22Rv1 (cell line): Measurements from ENCODE around the gene ATP11B.

Experiments used
- ZFX ChIP-seq: fragments of 450-650 bp; IDR thresholded peaks from 2 replicates; pipeline ENCODE4 v1.6.1; 2017; ENCODE audit warnings: antibody characterized with exemption, borderline replicate concordance
- TF ChIP-seq, protein P1 (sequence below): fragments of 450-650 bp; IDR thresholded peaks from 2 replicates; pipeline ENCODE4 v1.5.1; 2017; ENCODE audit warnings: mild to moderate bottlenecking

DNA sequence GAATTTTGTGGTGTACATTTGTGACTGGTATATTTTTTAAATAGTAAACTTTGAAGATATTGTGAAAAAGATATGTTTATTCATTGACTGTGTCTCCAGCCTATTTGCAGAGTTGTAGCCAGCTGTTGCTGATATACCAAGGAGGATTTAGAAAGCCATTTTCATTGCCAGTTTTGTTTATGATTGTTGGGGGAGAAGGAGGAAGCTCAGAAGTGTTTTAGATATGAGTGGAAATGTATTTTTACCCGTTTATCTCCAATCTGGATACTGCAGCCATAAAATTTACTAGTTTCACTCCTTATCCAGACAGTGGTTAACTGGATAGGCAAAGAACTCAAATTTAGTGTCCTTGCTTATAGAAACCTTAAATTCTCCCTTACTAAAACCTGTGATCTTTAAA lies 18.8 kb downstream of the ATP11B start:
- TF ChIP-seq, protein P1, sequence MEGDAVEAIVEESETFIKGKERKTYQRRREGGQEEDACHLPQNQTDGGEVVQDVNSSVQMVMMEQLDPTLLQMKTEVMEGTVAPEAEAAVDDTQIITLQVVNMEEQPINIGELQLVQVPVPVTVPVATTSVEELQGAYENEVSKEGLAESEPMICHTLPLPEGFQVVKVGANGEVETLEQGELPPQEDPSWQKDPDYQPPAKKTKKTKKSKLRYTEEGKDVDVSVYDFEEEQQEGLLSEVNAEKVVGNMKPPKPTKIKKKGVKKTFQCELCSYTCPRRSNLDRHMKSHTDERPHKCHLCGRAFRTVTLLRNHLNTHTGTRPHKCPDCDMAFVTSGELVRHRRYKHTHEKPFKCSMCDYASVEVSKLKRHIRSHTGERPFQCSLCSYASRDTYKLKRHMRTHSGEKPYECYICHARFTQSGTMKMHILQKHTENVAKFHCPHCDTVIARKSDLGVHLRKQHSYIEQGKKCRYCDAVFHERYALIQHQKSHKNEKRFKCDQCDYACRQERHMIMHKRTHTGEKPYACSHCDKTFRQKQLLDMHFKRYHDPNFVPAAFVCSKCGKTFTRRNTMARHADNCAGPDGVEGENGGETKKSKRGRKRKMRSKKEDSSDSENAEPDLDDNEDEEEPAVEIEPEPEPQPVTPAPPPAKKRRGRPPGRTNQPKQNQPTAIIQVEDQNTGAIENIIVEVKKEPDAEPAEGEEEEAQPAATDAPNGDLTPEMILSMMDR = no peak
- TF ChIP-seq ZFX = no peak
